ENCODE data around the gene OR2J2. TPM values are rescaled to one million over a fixed set of nuclear protein-coding genes. Genes with fewer than 3 reads are reported as not detected.
"Not testable (repeated sequence)": the region's sequence is repeated elsewhere in the genome, so short reads cannot be mapped to it uniquely, and the experiment has no call there.

Gene OR2J2
- polyA plus RNA-seq, 1 donor = not detected

- not testable (repeated sequence) for H3K27me3 ChIP-seq (ENCODE audit: control insufficient read depth, insufficient read depth, low read length); H3K27ac ChIP-seq (ENCODE audit: low read length); H3K9me3 ChIP-seq (ENCODE audit: control insufficient read depth, low read depth, low read length); H3K36me3 ChIP-seq (ENCODE audit: control insufficient read depth, insufficient read depth, low read length); DNase-seq; H3K4me3 ChIP-seq (ENCODE audit: low read length); H3K4me1 ChIP-seq (ENCODE audit: control insufficient read depth, insufficient read depth, low read length)
- whole genome bisulfite sequencing (ENCODE audit: insufficient coverage, low lambda C conversion rate) = no CpG with 5 or more reads among the region's 1 CpG
Measured at GRCh38 chr6:29155182-29155581, 15.5 kb upstream of the OR2J2 start.

- not testable (repeated sequence) for H3K36me3 ChIP-seq (ENCODE audit: control insufficient read depth, insufficient read depth, low read length); H3K4me1 ChIP-seq (ENCODE audit: control insufficient read depth, insufficient read depth, low read length); H3K4me3 ChIP-seq (ENCODE audit: low read length); H3K9me3 ChIP-seq (ENCODE audit: control insufficient read depth, low read depth, low read length); DNase-seq; H3K27me3 ChIP-seq (ENCODE audit: control insufficient read depth, insufficient read depth, low read length); H3K27ac ChIP-seq (ENCODE audit: low read length)
- WGBS (ENCODE audit: insufficient coverage, low lambda C conversion rate) = no CpG with 5 or more reads among the region's 29 CpGs
Measured at GRCh38 chr6:29159922-29160321, 10.8 kb upstream of the OR2J2 start.

- not testable (repeated sequence) for H3K4me3 ChIP-seq (ENCODE audit: low read length); H3K27me3 ChIP-seq (ENCODE audit: control insufficient read depth, insufficient read depth, low read length); H3K27ac ChIP-seq (ENCODE audit: low read length); DNase-seq; H3K9me3 ChIP-seq (ENCODE audit: control insufficient read depth, low read depth, low read length); H3K36me3 ChIP-seq (ENCODE audit: control insufficient read depth, insufficient read depth, low read length); H3K4me1 ChIP-seq (ENCODE audit: control insufficient read depth, insufficient read depth, low read length)
- no CpG with 5 or more reads among the region's 28 CpGs for WGBS (ENCODE audit: insufficient coverage, low lambda C conversion rate)
Measured at GRCh38 chr6:29165571-29165970, 5.1 kb upstream of the OR2J2 start.

GRCh38 chr6:29171736-29172135 is 1.0 kb downstream of the OR2J2 start:
- Histone ChIP-seq H3K9me3 (ENCODE audit: control insufficient read depth, low read depth, low read length) (no peaks in the 10 kb centered on the region), H3K36me3 (ENCODE audit: control insufficient read depth, insufficient read depth, low read length) (no peaks in the 10 kb centered on the region), H3K27ac (ENCODE audit: low read length) (no peak overlapping the region), H3K4me1 (ENCODE audit: control insufficient read depth, insufficient read depth, low read length) (no peaks in the 10 kb centered on the region), H3K4me3 (ENCODE audit: low read length) (no peak overlapping the region), H3K27me3 (ENCODE audit: control insufficient read depth, insufficient read depth, low read length) (no peaks in the 10 kb centered on the region)
- DNase-seq = no peak
- WGBS (ENCODE audit: insufficient coverage, low lambda C conversion rate) = no CpG with 5 or more reads among the region's 1 CpG

- Histone ChIP-seq H3K27me3 (ENCODE audit: control insufficient read depth, insufficient read depth, low read length) (no peaks in the 10 kb centered on the region), H3K27ac (ENCODE audit: low read length) (no peak overlapping the region), H3K36me3 (ENCODE audit: control insufficient read depth, insufficient read depth, low read length) (no peaks in the 10 kb centered on the region), H3K4me3 (ENCODE audit: low read length) (no peak overlapping the region), H3K9me3 (ENCODE audit: control insufficient read depth, low read depth, low read length) (no peaks in the 10 kb centered on the region), H3K4me1 (ENCODE audit: control insufficient read depth, insufficient read depth, low read length) (no peaks in the 10 kb centered on the region)
- WGBS (ENCODE audit: insufficient coverage, low lambda C conversion rate) = 100% methylated on average over 1 of the region's 1 CpG
- no peak for DNase-seq
Measured at GRCh38 chr6:29183594-29183993, 12.9 kb downstream of the OR2J2 start.

- not testable (repeated sequence) for H3K4me1 ChIP-seq (ENCODE audit: control insufficient read depth, insufficient read depth, low read length); DNase-seq; H3K9me3 ChIP-seq (ENCODE audit: control insufficient read depth, low read depth, low read length); H3K4me3 ChIP-seq (ENCODE audit: low read length); H3K27me3 ChIP-seq (ENCODE audit: control insufficient read depth, insufficient read depth, low read length); H3K27ac ChIP-seq (ENCODE audit: low read length); H3K36me3 ChIP-seq (ENCODE audit: control insufficient read depth, insufficient read depth, low read length)
- WGBS (ENCODE audit: insufficient coverage, low lambda C conversion rate) = no CpG with 5 or more reads among the region's 1 CpG
Measured at GRCh38 chr6:29188659-29189058, 18.0 kb downstream of the OR2J2 start.

- Histone ChIP-seq H3K9me3 (ENCODE audit: control insufficient read depth, low read depth, low read length) (no peaks in the 10 kb centered on the region), H3K4me1 (ENCODE audit: control insufficient read depth, insufficient read depth, low read length) (no peaks in the 10 kb centered on the region), H3K27ac (ENCODE audit: low read length) (no peak overlapping the region), H3K4me3 (ENCODE audit: low read length) (no peak overlapping the region), H3K36me3 (ENCODE audit: control insufficient read depth, insufficient read depth, low read length) (no peaks in the 10 kb centered on the region), H3K27me3 (ENCODE audit: control insufficient read depth, insufficient read depth, low read length) (no peaks in the 10 kb centered on the region)
- no CpG with 5 or more reads among the region's 22 CpGs for WGBS (ENCODE audit: insufficient coverage, low lambda C conversion rate)
- DNase-seq = no peak
Measured at GRCh38 chr6:29200767-29201662, 30.3 kb downstream of the OR2J2 start.

GRCh38 chr6:29201966-29202365 is 31.3 kb downstream of the OR2J2 start:
- WGBS (ENCODE audit: insufficient coverage, low lambda C conversion rate) = 100% methylated on average over 1 of the region's 3 CpGs
- Histone ChIP-seq H3K4me1 (ENCODE audit: control insufficient read depth, insufficient read depth, low read length) (no peaks in the 10 kb centered on the region), H3K4me3 (ENCODE audit: low read length) (no peak overlapping the region), H3K27me3 (ENCODE audit: control insufficient read depth, insufficient read depth, low read length) (no peaks in the 10 kb centered on the region), H3K27ac (ENCODE audit: low read length) (no peak overlapping the region), H3K36me3 (ENCODE audit: control insufficient read depth, insufficient read depth, low read length) (no peaks in the 10 kb centered on the region), H3K9me3 (ENCODE audit: control insufficient read depth, low read depth, low read length) (no peaks in the 10 kb centered on the region)
- DNase-seq = no peak

GRCh38 chr6:29211488-29211887 is 40.8 kb downstream of the OR2J2 start:
- H3K27ac ChIP-seq (ENCODE audit: low read length) = no peak overlapping the region
- H3K9me3 ChIP-seq (ENCODE audit: control insufficient read depth, low read depth, low read length) = no peaks in the 10 kb centered on the region
- H3K27me3 ChIP-seq (ENCODE audit: control insufficient read depth, insufficient read depth, low read length) = peaks cover 2% of the 10 kb centered on the region
- H3K36me3 ChIP-seq (ENCODE audit: control insufficient read depth, insufficient read depth, low read length) = no peaks in the 10 kb centered on the region
- WGBS (ENCODE audit: insufficient coverage, low lambda C conversion rate) = no CpG with 5 or more reads among the region's 2 CpGs
- no peak for DNase-seq
- no peak overlapping the region for H3K4me3 ChIP-seq (ENCODE audit: low read length)
- no peaks in the 10 kb centered on the region for H3K4me1 ChIP-seq (ENCODE audit: control insufficient read depth, insufficient read depth, low read length)

- DNase-seq = peak; percentile 50 to 74
- H3K27ac ChIP-seq (ENCODE audit: low read length) = no peak overlapping the region
- H3K36me3 ChIP-seq (ENCODE audit: control insufficient read depth, insufficient read depth, low read length) = no peaks in the 10 kb centered on the region
- no peak overlapping the region for H3K4me3 ChIP-seq (ENCODE audit: low read length)
- H3K27me3 ChIP-seq (ENCODE audit: control insufficient read depth, insufficient read depth, low read length) = no peaks in the 10 kb centered on the region
- H3K4me1 ChIP-seq (ENCODE audit: control insufficient read depth, insufficient read depth, low read length) = no peaks in the 10 kb centered on the region
- H3K9me3 ChIP-seq (ENCODE audit: control insufficient read depth, low read depth, low read length) = peaks cover 3% of the 10 kb centered on the region
Measured at GRCh38 chr6:29216528-29216927, 45.8 kb downstream of the OR2J2 start.

- H3K27me3 ChIP-seq (ENCODE audit: control insufficient read depth, insufficient read depth, low read length); H3K4me1 ChIP-seq (ENCODE audit: control insufficient read depth, insufficient read depth, low read length); H3K36me3 ChIP-seq (ENCODE audit: control insufficient read depth, insufficient read depth, low read length); H3K9me3 ChIP-seq (ENCODE audit: control insufficient read depth, low read depth, low read length); H3K4me3 ChIP-seq (ENCODE audit: low read length); H3K27ac ChIP-seq (ENCODE audit: low read length); DNase-seq: not testable (repeated sequence)
- WGBS (ENCODE audit: insufficient coverage, low lambda C conversion rate) = no CpG with 5 or more reads among the region's 2 CpGs
Measured at GRCh38 chr6:29217242-29217641, 46.5 kb downstream of the OR2J2 start.

Measured in large intestine (tissue), 3 donors.